HCT116 (cell line): ENCODE data around the gene PCYT1A. TPM values are rescaled to one million over a fixed set of nuclear protein-coding genes. Genes with fewer than 3 reads are reported as not detected.
"Not testable (repeated sequence)": the region's sequence is repeated elsewhere in the genome, so short reads cannot be mapped to it uniquely, and the experiment has no call there.

ENCODE experiments used
- ATAC-seq: fragments of 200-7000 bp; cut with Tn5 transposase; 2 replicates; pipeline ENCODE4 v1.9.1; 2020; ENCODE audit warnings: mild to moderate bottlenecking, moderate library complexity
- BruUV-seq: library from RNA; stranded (reverse); fragments of 400-500 nt; replicated peaks from 2 replicates; lab custom pipeline; 2021; lab: Mats Ljungman, UMichigan
- CTCF ChIA-PET: fragments of 300-600 bp; sonication (Branson Sonifier 250); formaldehyde crosslinking; loops from one replicate; lab custom pipeline; 2021; ENCODE audit warnings: antibody characterized with exemption; lab: Charles Lee
- POLR2A ChIA-PET: fragments of 300-600, 350-600 bp; sonication (Branson Sonifier 250); formaldehyde crosslinking; loops from one replicate; lab custom pipeline; 2021; ENCODE audit warnings: antibody characterized with exemption; lab: Charles Lee
- RAD21 ChIA-PET, 2 experiments: fragments of 300-600 bp; sonication (Branson Sonifier 250); formaldehyde crosslinking; loops; one replicate each; lab custom pipeline; 2023; ENCODE audit warnings: low total read pairs in 2 of 2; ENCODE audit not compliant: uncharacterized antibody in 2 of 2, unreplicated experiment in 2 of 2, low non-redundant PET in 1 of 2; lab: Charles Lee
- DNase-seq: peaks from one replicate; pipeline ENCODE4 v3.0.0-alpha.2; 2010; ENCODE audit warnings: low read depth, low spot score
- H2AFZ ChIP-seq: fragments of 200-600 bp; shearing (Covaris generic), sonication (generic); 2 replicates; pipeline ENCODE4 v1.6.1; 2017; ENCODE audit warnings: low read depth, mixed run types, mixed read lengths, antibody characterized with exemption, low read length; ENCODE audit not compliant: poor library complexity, severe bottlenecking
- H3K27ac ChIP-seq: 2 replicates; pipeline ENCODE4 v1.5.1; 2012; ENCODE audit warnings: low read depth, low read length
- H3K27me3 ChIP-seq: fragments of 200-600 bp; sonication (generic); 2 replicates; pipeline ENCODE4 v1.6.1; 2016; ENCODE audit warnings: mixed run types, low read length, mixed read lengths; ENCODE audit not compliant: insufficient read depth
- H3K36me3 ChIP-seq, 2 experiments: fragments of 200-500 bp in 1 of 2; fragments of 200-600 bp in 1 of 2; sonication (Bioruptor generic) in 1 of 2; sonication (generic) in 1 of 2; 2 replicates each; pipeline versions ENCODE4 v1.5.1 to v1.6.1; 2014 to 2016; ENCODE audit warnings: low read length in 2 of 2, inconsistent platforms in 1 of 2, mixed read lengths in 1 of 2, mixed run types in 1 of 2; ENCODE audit not compliant: insufficient read depth in 2 of 2, control insufficient read depth in 1 of 2
- H3K4me1 ChIP-seq, 2 experiments: fragments of 200-600 bp in 1 of 2; sonication (generic) in 1 of 2; 2 replicates each; pipeline versions ENCODE4 v1.5.1 to v1.6.1; 2012 to 2017; ENCODE audit warnings: low read length in 2 of 2, inconsistent platforms in 1 of 2, mild to moderate bottlenecking in 1 of 2, mixed read lengths in 1 of 2, mixed run types in 1 of 2, moderate library complexity in 1 of 2; ENCODE audit not compliant: insufficient read depth in 2 of 2, control insufficient read depth in 1 of 2
- H3K4me2 ChIP-seq: fragments of 200-600 bp; sonication (generic); 2 replicates; pipeline ENCODE4 v1.6.1; 2017; ENCODE audit warnings: mixed run types, low read length, mixed read lengths
- H3K4me3 ChIP-seq, 2 experiments: fragments of 200-600 bp in 1 of 2; sonication (generic) in 1 of 2; replicated peaks in 1 of 2; 2 replicates each; pipeline ENCODE4 v1.5.1; 2011 to 2016; ENCODE audit warnings: low read length in 2 of 2, control low read depth in 1 of 2, low read depth in 1 of 2, mild to moderate bottlenecking in 1 of 2, mixed read lengths in 1 of 2, mixed run types in 1 of 2
- H3K79me2 ChIP-seq: fragments of 200-600 bp; sonication (generic); 2 replicates; pipeline ENCODE4 v1.6.1; 2017; ENCODE audit warnings: mild to moderate bottlenecking, mixed run types, low read length, moderate library complexity, mixed read lengths; ENCODE audit not compliant: insufficient read depth
- H3K9ac ChIP-seq: fragments of 200-600 bp; sonication (generic); 2 replicates; pipeline ENCODE4 v1.6.1; 2016; ENCODE audit warnings: low read length, mixed read lengths
- H3K9me2 ChIP-seq: fragments of 200-600 bp; sonication (generic), shearing (Covaris generic); 2 replicates; pipeline ENCODE4 v1.6.1; 2017; ENCODE audit warnings: mixed run types, mild to moderate bottlenecking, moderate library complexity; ENCODE audit not compliant: insufficient read depth
- H3K9me3 ChIP-seq, 2 experiments: fragments of 200-500 bp in 1 of 2; fragments of 200-600 bp in 1 of 2; sonication (Bioruptor generic) in 1 of 2; sonication (generic) in 1 of 2; 2 replicates each; pipeline ENCODE4 v1.6.1; 2014 to 2017; ENCODE audit warnings: low read length in 2 of 2, mixed read lengths in 2 of 2, inconsistent platforms in 1 of 2, low read depth in 1 of 2, mild to moderate bottlenecking in 1 of 2, mixed run types in 1 of 2, moderate library complexity in 1 of 2; ENCODE audit not compliant: control insufficient read depth in 1 of 2, insufficient read depth in 1 of 2
- H4K20me1 ChIP-seq: fragments of 200-600 bp; sonication (generic), shearing (Covaris generic); 2 replicates; pipeline ENCODE4 v1.6.1; 2017; ENCODE audit warnings: mixed run types, mild to moderate bottlenecking, moderate library complexity; ENCODE audit not compliant: insufficient read depth
- ATF3 ChIP-seq: IDR thresholded peaks from 2 replicates; pipeline ENCODE4 v1.6.1; 2012
- EGR1 ChIP-seq: IDR thresholded peaks from 2 replicates; pipeline ENCODE4 v1.6.1; 2012; ENCODE audit warnings: low read depth
- ELF1 ChIP-seq: IDR thresholded peaks from 2 replicates; pipeline ENCODE4 v1.6.1; 2012; ENCODE audit warnings: low read depth, borderline replicate concordance
- EZH2phosphoT487 ChIP-seq: fragments of 200-600 bp; IDR thresholded peaks from 2 replicates; pipeline ENCODE4 v1.6.1; 2018; ENCODE audit warnings: antibody characterized with exemption, borderline replicate concordance
- FOSL1 ChIP-seq: IDR thresholded peaks from 2 replicates; pipeline ENCODE4 v1.6.1; 2012; ENCODE audit warnings: low read depth
- JUND ChIP-seq: IDR thresholded peaks from 2 replicates; pipeline ENCODE4 v1.6.1; 2012
- MAX ChIP-seq: IDR thresholded peaks from 2 replicates; pipeline ENCODE4 v1.6.1; 2012
- RAD21 ChIP-seq: IDR thresholded peaks from 2 replicates; pipeline ENCODE4 v1.6.1; 2012; ENCODE audit warnings: low read depth, mild to moderate bottlenecking
- SIN3A ChIP-seq: IDR thresholded peaks from 2 replicates; pipeline ENCODE4 v1.6.1; 2012; ENCODE audit warnings: low read depth
- SP1 ChIP-seq: IDR thresholded peaks from 2 replicates; pipeline ENCODE4 v1.6.1; 2012; ENCODE audit warnings: low read depth
- SRF ChIP-seq: IDR thresholded peaks from 2 replicates; pipeline ENCODE4 v1.6.1; 2012; ENCODE audit warnings: low read depth
- TCF7L2 ChIP-seq: IDR thresholded peaks from 2 replicates; pipeline ENCODE4 v1.7.0; 2011; ENCODE audit warnings: borderline replicate concordance, inconsistent platforms; ENCODE audit not compliant: insufficient read depth, insufficient read length; ENCODE audit errors: extremely low read depth
- ZNF274 ChIP-seq: fragments of 200-500 bp; sonication (Bioruptor generic); IDR thresholded peaks from 2 replicates; pipeline ENCODE4 v1.6.1; 2014; ENCODE audit warnings: mild to moderate bottlenecking, low read depth, low read length, inconsistent platforms
- intact Hi-C: fragments of 100-400 bp; cut with micrococcal nuclease; formaldehyde crosslinking; loops from 2 replicates; pipeline ENCODE4 v1.10.0; 2022
- total RNA-seq: library from RNA; stranded (reverse); gene quantifications from one replicate; pipeline ENCODE4 v1.2.1, GENCODE V29; 2021; ENCODE audit not compliant: unreplicated experiment
- TF ChIP-seq, protein P1 (sequence below): IDR thresholded peaks from 2 replicates; pipeline ENCODE4 v1.6.1; 2012; ENCODE audit warnings: low read depth

PCYT1A gene
- total RNA-seq, 1 experiment from 2014 or later = 32.1 TPM

GRCh38 chr3:196209944-196210672, 77.4 kb downstream of the PCYT1A start:
- H3K79me2 ChIP-seq, CTCF ChIA-PET, H3K4me3 ChIP-seq, H3K27me3 ChIP-seq, H3K4me2 ChIP-seq, ATAC-seq, POLR2A ChIA-PET, H3K4me1 ChIP-seq, H2AFZ ChIP-seq, BruUV-seq, H3K9me2 ChIP-seq, H3K27ac ChIP-seq, RAD21 ChIA-PET, H3K36me3 ChIP-seq, H3K9ac ChIP-seq, DNase-seq, H3K9me3 ChIP-seq, H4K20me1 ChIP-seq, intact Hi-C loops: not testable (repeated sequence)

DNA sequence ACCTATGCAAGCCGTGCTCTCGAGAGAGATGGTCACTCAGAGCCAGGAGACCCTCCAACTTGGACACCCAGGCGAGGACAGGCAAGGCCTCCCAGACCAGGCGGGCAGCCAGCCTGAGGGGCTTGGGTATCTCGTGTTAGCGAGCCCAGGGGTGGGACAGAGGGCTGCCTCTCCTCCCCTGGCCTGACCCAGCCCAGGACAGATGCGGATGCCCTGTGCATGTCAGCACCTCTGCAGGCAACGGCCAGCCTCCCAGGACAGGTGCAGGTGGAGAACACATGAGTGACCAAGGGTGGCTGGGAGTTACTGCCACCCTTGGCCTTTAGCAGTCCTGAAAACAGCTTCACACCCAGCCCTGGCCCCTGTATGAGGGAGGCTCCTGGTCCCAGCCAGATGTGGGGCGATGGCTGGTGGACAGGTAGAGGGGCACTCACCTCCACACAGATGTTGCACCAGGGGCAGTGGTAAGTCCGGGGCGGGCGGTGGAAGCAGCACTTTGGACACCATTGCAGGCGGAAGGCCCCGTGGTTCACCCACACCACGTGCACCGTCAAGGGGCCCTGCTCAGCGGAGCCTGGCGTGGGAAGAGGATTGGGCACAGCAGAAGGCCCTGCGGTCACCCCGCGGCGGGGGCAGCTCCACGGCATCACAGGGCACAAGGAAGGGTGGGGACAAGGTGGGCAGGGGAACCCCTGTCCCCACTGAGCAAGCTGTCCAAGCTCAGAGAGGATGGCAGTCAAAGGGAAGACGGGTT, 78.4 kb downstream of the PCYT1A start:
- intact Hi-C loops = no loop called here
- CTCF ChIA-PET = no interaction called here
- BruUV-seq = no TSS peak
- TF ChIP-seq SIN3A (no peak), EZH2phosphoT487 (no peak), TCF7L2 (no peak), SP1 (no peak), MAX (no peak), FOSL1 (no peak), EGR1 (no peak), SRF (no peak), JUND (no peak), ZNF274 (no peak), ELF1 (no peak), RAD21 (no peak), ATF3 (no peak)
- TF ChIP-seq, protein P1, sequence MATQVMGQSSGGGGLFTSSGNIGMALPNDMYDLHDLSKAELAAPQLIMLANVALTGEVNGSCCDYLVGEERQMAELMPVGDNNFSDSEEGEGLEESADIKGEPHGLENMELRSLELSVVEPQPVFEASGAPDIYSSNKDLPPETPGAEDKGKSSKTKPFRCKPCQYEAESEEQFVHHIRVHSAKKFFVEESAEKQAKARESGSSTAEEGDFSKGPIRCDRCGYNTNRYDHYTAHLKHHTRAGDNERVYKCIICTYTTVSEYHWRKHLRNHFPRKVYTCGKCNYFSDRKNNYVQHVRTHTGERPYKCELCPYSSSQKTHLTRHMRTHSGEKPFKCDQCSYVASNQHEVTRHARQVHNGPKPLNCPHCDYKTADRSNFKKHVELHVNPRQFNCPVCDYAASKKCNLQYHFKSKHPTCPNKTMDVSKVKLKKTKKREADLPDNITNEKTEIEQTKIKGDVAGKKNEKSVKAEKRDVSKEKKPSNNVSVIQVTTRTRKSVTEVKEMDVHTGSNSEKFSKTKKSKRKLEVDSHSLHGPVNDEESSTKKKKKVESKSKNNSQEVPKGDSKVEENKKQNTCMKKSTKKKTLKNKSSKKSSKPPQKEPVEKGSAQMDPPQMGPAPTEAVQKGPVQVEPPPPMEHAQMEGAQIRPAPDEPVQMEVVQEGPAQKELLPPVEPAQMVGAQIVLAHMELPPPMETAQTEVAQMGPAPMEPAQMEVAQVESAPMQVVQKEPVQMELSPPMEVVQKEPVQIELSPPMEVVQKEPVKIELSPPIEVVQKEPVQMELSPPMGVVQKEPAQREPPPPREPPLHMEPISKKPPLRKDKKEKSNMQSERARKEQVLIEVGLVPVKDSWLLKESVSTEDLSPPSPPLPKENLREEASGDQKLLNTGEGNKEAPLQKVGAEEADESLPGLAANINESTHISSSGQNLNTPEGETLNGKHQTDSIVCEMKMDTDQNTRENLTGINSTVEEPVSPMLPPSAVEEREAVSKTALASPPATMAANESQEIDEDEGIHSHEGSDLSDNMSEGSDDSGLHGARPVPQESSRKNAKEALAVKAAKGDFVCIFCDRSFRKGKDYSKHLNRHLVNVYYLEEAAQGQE = no peak
- POLR2A ChIA-PET = no interaction called here
- H3K79me2 ChIP-seq = no peaks in the 10 kb centered on the region
- H3K27me3 ChIP-seq = no peaks in the 10 kb centered on the region
- RAD21 ChIA-PET = no interaction called here
- no peaks in the 10 kb centered on the region for H3K9me3 ChIP-seq
- no peaks in the 10 kb centered on the region for H3K36me3 ChIP-seq
- DNase-seq (no peak), ATAC-seq (no peak)
- no peak overlapping the region for H2AFZ ChIP-seq
- H3K27ac ChIP-seq = no peak overlapping the region
- peaks cover 0 to 6% of the 10 kb centered on the region in 2 experiments; a peak in 1 of 4 replicates for H3K4me1 ChIP-seq
- no peaks in the 10 kb centered on the region for H3K9me2 ChIP-seq
- H3K4me2 ChIP-seq = no peak overlapping the region
- H3K9ac ChIP-seq = no peak overlapping the region
- H4K20me1 ChIP-seq = no peaks in the 10 kb centered on the region
- no peak overlapping the region for H3K4me3 ChIP-seq
